RWPE1 (cell line): ENCODE data around the gene SLC26A8.
A peak's percentile ranks its signal among the peaks of the same experiment; 100 is the strongest.

Experiments
- CTCF ChIA-PET: fragments of 350-600 bp; sonication (Branson Sonifier 250); formaldehyde crosslinking; extraction: SDS; loops from one replicate; lab custom pipeline; 2021; lab: Yijun Ruan, JAX
- POLR2A ChIA-PET: fragments of 400-600 bp; formaldehyde crosslinking; extraction: SDS; loops from one replicate; lab custom pipeline; 2020; ENCODE audit warnings: antibody characterized with exemption; ENCODE audit not compliant: low non-redundant PET; lab: Yijun Ruan, JAX
- DNase-seq: peaks from one replicate; pipeline ENCODE4 v3.0.0; 2012; ENCODE audit warnings: low spot score
- H3K27ac ChIP-seq: fragments of 450-650 bp; 2 replicates; pipeline ENCODE4 v1.5.1; 2017
- TF ChIP-seq, protein P1 (sequence below): fragments of 450-650 bp; conservative IDR thresholded peaks from 2 replicates; pipeline ENCODE4 v1.5.1; 2017; ENCODE audit warnings: low read depth, mild to moderate bottlenecking

SLC26A8 gene

DNA sequence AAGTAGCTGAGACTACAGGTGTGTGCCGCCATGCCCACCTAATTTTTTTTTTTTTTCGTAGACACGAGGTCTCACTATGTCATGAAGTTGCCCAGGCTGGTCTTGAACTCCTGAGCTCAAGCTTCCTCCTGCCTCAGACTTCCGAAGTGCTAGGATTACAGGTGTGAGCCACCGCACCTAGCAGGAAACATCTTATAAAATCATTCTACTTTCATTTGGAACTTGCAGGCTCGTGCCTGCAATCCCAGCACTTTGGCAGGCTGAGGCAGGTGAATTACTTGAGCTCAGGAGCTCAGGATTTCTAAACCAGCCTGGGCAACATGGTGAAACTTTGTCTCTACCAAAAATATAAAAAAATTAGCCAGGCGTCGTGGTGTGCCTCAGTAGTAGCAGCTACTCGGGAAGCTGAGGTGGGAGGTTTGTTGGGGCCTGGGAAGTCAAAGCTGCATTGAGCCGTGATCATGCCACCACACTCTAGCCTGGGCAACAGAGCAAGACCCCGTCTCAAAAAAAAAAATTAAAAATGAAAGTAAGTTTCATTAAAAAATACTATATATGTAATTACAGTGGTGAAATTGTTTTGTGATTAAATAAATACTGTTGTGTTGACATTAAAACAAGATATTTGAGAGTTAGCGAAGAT is 18.3 kb upstream of the SLC26A8 start:
- TF ChIP-seq, protein P1, sequence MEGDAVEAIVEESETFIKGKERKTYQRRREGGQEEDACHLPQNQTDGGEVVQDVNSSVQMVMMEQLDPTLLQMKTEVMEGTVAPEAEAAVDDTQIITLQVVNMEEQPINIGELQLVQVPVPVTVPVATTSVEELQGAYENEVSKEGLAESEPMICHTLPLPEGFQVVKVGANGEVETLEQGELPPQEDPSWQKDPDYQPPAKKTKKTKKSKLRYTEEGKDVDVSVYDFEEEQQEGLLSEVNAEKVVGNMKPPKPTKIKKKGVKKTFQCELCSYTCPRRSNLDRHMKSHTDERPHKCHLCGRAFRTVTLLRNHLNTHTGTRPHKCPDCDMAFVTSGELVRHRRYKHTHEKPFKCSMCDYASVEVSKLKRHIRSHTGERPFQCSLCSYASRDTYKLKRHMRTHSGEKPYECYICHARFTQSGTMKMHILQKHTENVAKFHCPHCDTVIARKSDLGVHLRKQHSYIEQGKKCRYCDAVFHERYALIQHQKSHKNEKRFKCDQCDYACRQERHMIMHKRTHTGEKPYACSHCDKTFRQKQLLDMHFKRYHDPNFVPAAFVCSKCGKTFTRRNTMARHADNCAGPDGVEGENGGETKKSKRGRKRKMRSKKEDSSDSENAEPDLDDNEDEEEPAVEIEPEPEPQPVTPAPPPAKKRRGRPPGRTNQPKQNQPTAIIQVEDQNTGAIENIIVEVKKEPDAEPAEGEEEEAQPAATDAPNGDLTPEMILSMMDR = no peak
- peak overlapping the region; percentile 32; the same call in 1 of the 2 replicates for H3K27ac ChIP-seq
- ChIA-PET POLR2A (interaction anchor here (0.6 kb wide), 1 partner anchor 152 kb away, joined by 3 read pairs; no protein-coding TSS in a partner anchor), CTCF (interaction anchor here (0.8 to 1.0 kb wide), 3 partner anchors 15 to 39 kb away, joined by 3 to 9 read pairs (median 5); no protein-coding TSS in a partner anchor)
- DNase-seq = no peak

DNA sequence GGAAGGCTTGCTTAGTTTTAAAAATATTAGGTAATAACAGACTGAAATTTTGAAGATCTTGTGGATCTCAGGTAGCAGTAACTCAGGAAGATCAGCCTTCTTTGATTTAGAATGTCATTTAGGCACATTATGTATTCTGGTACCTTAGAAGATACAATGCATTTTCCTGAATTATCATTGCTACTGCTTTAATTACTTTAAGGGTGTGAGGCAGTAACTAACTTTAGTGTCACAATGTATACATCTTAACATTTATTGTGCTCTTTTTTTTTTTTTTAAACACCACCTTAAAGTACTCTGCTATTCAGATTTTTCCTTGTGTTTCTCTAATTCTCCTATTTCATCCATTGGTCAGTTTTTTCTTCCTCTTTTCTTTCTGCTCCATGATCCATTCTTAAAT is 16.5 kb upstream of the SLC26A8 start:
- ChIA-PET POLR2A (no interaction called here), CTCF (no interaction called here)
- TF ChIP-seq, protein P1 = no peak

DNA sequence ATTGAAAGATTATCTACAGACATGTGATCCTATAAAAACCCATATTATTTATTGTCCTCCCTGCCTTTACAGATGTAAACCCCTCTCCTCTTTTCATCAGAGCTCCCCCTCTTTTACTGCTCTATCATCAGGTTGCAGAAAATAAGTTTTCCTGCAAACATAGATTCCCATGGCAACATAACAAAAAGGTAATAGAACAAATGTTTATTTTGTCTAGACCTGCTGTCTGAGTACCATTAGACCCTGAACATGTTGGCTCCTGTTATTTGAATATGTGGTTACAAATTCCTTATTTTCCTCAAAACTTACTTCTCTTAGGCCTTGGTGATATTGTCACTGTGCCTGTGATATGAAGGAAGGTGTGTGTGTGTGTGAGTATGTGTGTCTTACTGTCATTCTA is 14.7 kb upstream of the SLC26A8 start:
- POLR2A ChIA-PET = no interaction called here
- H3K27ac ChIP-seq = no peak overlapping the region
- DNase-seq = peak; percentile 31
- TF ChIP-seq, protein P1 = no peak
- CTCF ChIA-PET = interaction anchor here (0.6 to 1.0 kb wide), 2 partner anchors 11 to 43 kb away, joined by 3 to 5 read pairs; partner anchors contain the start of gene MAPK14

More for the DNA sequence above, 16.5 kb upstream of the SLC26A8 start:
- H3K27ac ChIP-seq = no peak overlapping the region
- DNase-seq = no peak

DNA sequence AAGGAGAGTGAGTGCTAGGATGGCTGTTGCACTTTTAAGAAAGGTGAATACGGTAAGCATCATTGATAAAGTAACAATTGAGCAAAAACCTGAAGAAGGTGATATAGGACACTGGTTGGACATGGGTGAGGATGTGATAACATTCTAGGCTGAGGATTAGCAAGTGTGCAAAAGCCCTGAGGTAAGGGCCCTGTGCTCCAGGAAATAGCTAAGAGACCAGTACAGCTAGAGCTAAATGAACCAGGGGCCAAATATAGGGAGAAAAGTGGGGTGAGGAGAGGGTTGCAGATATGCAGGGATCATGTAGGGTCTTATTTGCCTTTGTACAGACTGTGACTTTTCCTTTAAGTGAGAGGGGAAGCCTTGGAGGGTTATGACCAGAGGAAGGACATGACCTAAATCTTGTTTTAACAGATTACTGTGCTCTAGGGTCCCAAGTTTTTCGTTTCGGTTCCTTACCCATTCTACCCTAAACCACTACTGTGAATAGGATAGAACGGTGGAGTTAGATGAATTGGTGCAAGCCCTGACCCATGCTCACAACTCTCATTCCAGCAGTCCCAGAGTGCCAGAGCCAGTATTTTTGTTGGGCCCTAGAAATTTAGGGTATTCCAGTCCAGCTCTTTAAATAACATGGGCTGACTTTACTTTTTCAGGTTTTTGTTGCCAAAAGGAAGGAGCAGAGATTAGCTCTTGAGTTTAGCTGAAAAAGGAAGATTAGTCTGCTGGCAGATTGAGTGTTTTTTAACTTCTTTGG is 13.9 kb upstream of the SLC26A8 start:
- TF ChIP-seq, protein P1 = no peak
- no peak for DNase-seq
- H3K27ac ChIP-seq = no peak overlapping the region
- POLR2A ChIA-PET = no interaction called here
- CTCF ChIA-PET = interaction anchor here (0.6 to 1.0 kb wide), 3 partner anchors 11 to 355 kb away, joined by 3 to 5 read pairs (median 3); partner anchors contain the start of gene MAPK14

DNA sequence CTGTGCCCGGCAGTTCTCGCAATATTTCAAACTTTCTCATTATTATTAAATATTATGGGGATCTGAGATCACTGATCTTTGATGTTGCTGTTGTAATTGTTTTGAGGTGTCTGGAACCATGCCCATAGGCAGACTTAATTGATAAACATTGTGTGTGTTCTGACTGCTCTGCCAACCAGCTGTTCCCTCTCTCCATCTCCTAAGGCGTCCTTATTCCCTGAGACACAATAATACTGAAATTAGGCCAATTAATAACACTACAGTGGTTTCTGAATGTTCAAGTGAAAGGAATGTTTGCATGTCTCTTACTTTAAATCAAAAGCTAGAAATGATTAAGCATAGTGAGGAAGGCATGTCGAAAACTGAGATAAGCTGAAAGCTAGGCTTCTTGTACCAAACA is 10.8 kb upstream of the SLC26A8 start:
- ChIA-PET POLR2A (no interaction called here), CTCF (no interaction called here)
- TF ChIP-seq, protein P1 = no peak
- no peak for DNase-seq
- H3K27ac ChIP-seq = peak overlapping the region; percentile 24; the same call in 1 of the 2 replicates

DNA sequence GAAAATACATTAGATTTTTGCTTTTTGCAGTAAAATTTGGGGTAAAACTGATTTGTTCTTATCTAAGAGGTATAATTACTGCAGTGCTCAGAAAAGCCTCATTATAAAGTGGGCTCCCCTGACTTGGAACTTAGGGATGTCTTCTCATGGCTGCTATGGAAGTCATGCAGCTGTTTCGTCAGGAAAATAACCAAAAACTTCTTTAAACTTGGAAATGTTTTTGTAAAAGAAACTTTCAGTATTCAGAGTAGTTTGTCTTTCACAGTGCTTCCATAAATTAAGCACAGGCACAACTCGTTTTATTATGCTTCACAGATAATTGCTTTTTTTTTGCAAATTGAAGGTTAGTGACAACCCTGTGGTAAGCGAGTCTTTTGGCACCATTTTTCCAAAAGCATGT is 10.0 kb upstream of the SLC26A8 start:
- DNase-seq = no peak
- no peak overlapping the region; the same call in 1 of the 2 replicates for H3K27ac ChIP-seq
- TF ChIP-seq, protein P1 = no peak
- CTCF ChIA-PET = no interaction called here
- POLR2A ChIA-PET = no interaction called here
